ENCODE measurements around the gene CD44.

DNA sequence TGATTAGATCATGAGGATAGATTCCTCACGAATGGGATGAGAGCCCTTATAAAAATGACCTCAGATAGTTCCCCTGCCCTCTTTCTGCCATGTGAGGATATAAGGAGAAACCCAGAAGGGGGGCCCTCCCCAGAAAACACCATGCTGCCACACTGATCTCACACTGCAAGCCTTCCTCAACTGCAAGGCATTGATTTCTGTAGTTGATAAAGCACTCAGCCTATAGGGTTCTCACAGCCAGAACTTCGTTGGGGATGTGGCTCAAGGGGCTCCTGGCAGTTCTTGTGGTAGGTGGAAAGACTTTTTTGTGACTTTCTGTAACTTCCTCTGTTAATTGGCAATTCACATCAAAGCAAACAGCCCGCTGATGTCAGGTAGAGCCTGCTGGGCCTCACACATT lies 108.9 kb downstream of the CD44 start:
- TF ChIP-seq, protein P1, sequence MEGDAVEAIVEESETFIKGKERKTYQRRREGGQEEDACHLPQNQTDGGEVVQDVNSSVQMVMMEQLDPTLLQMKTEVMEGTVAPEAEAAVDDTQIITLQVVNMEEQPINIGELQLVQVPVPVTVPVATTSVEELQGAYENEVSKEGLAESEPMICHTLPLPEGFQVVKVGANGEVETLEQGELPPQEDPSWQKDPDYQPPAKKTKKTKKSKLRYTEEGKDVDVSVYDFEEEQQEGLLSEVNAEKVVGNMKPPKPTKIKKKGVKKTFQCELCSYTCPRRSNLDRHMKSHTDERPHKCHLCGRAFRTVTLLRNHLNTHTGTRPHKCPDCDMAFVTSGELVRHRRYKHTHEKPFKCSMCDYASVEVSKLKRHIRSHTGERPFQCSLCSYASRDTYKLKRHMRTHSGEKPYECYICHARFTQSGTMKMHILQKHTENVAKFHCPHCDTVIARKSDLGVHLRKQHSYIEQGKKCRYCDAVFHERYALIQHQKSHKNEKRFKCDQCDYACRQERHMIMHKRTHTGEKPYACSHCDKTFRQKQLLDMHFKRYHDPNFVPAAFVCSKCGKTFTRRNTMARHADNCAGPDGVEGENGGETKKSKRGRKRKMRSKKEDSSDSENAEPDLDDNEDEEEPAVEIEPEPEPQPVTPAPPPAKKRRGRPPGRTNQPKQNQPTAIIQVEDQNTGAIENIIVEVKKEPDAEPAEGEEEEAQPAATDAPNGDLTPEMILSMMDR (IDR thresholded peaks at IDR 0.05): no peak
- no peak for TF ChIP-seq POLR2A (IDR thresholded peaks at IDR 0.05)

All from heart left ventricle (tissue), 13 donors.